CD4-positive, CD25-positive, alpha-beta regulatory T cell (primary cell): Measurements from ENCODE around the gene ZNF839. TPM values are rescaled to one million over a fixed set of nuclear protein-coding genes. Genes with fewer than 3 reads are reported as not detected.
A peak's percentile ranks its signal among the peaks of the same experiment; 100 is the strongest.
"Not testable (repeated sequence)": the region's sequence is repeated elsewhere in the genome, so short reads cannot be mapped to it uniquely, and the experiment has no call there.

ENCODE experiments used
- ATAC-seq, 2 donors: fragments of 150-1000 bp; cut with Tn5 transposase; one replicate each; pipeline ENCODE4 v1.10.0; 2021; ENCODE audit warnings: low read depth in 2 of 2, moderate number of reproducible peaks in 2 of 2, moderate library complexity in 1 of 2
- DNase-seq, 3 donors: peaks; one replicate each; pipeline versions ENCODE4 v3.0.0 to v3.0.0-alpha.2; 2012 to 2022; ENCODE audit warnings: mixed read lengths in 1 of 3
- H3K27ac ChIP-seq: one replicate; pipeline ENCODE4 v1.7.0; 2013; ENCODE audit warnings: mild to moderate bottlenecking, low read length; ENCODE audit not compliant: insufficient read depth, poor library complexity, severe bottlenecking
- H3K27me3 ChIP-seq: one replicate; pipeline ENCODE4 v1.7.0; 2013; ENCODE audit warnings: low read length; ENCODE audit not compliant: control insufficient read depth, insufficient read depth
- H3K36me3 ChIP-seq: one replicate; pipeline ENCODE4 v1.7.0; 2013; ENCODE audit warnings: mild to moderate bottlenecking, low read length, moderate library complexity; ENCODE audit not compliant: control insufficient read depth, insufficient read depth
- H3K4me1 ChIP-seq: 2 replicates; pipeline ENCODE4 v1.7.0; 2013; ENCODE audit warnings: mild to moderate bottlenecking, low read length; ENCODE audit not compliant: insufficient read depth, control insufficient read depth, poor library complexity, severe bottlenecking
- H3K4me3 ChIP-seq: one replicate; pipeline ENCODE4 v1.7.0; 2013; ENCODE audit warnings: low read depth, mild to moderate bottlenecking, low read length, moderate library complexity
- H3K9me3 ChIP-seq, 2 experiments: 1 replicate in 1 of 2; 2 replicates in 1 of 2; pipeline ENCODE4 v1.7.0; 2013; ENCODE audit warnings: low read length in 2 of 2, mild to moderate bottlenecking in 1 of 2, moderate library complexity in 1 of 2; ENCODE audit not compliant: control insufficient read depth in 2 of 2
- H3K27ac Mint-ChIP-seq, 3 donors: one replicate each; pipeline ENCODE4 v1.8.0; 2020 to 2022; ENCODE audit warnings: mild to moderate bottlenecking in 3 of 3, mixed read lengths in 3 of 3, moderate library complexity in 2 of 3
- H3K27me3 Mint-ChIP-seq: one replicate; pipeline ENCODE4 v1.8.0; 2022; ENCODE audit warnings: mild to moderate bottlenecking, mixed read lengths
- H3K36me3 Mint-ChIP-seq: one replicate; pipeline ENCODE4 v1.8.0; 2020; ENCODE audit warnings: mixed read lengths
- H3K4me1 Mint-ChIP-seq, 4 donors: one replicate each; pipeline ENCODE4 v1.8.0; 2020 to 2022; ENCODE audit warnings: mixed read lengths in 4 of 4, mild to moderate bottlenecking in 1 of 4
- H3K4me3 Mint-ChIP-seq, 4 donors: one replicate each; pipeline ENCODE4 v1.8.0; 2020 to 2022; ENCODE audit warnings: mild to moderate bottlenecking in 4 of 4, mixed read lengths in 4 of 4, moderate library complexity in 3 of 4
- H3K9me3 Mint-ChIP-seq, 7 donors: one replicate each; pipeline ENCODE4 v1.8.0; 2020 to 2022; ENCODE audit warnings: mixed read lengths in 7 of 7, mild to moderate bottlenecking in 3 of 7, moderate library complexity in 2 of 7
- polyA plus RNA-seq, 4 donors: library from polyadenylated mRNA; unstranded; fragments of 300-500 nt; fragmentation: Illumina TruSeq; gene quantifications; one replicate each; pipeline ENCODE4 v1.2.3, GENCODE V29; 2021
- total RNA-seq: library from RNA; stranded (reverse); gene quantifications from one replicate; pipeline ENCODE4 v1.2.3, GENCODE V29; 2022

Gene ZNF839
- total and polyA plus RNA-seq, 5 donors from 2014 or later, result 3.1 to 15.3 (median 4.4) TPM

DNA sequence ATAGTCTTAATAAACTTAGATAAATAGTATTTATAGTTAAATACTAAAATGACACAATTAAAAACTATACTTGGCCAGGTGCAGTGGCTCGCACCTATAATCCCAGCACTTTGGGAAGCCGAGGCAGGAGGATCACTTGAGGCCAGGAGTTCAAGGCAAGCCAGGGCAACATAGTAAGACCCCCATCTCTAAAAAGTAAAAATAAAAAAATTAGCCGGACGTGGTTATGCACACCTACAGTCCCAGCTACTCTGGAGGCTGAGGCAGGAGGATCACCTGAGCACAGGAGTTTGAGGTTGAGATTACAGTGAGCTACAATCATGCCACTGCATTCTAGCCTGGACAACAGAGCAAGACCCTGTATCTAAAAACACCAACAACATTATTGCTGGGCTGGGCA lies 27.1 kb downstream of the ZNF839 start:
- Mint-ChIP-seq H3K27ac (no peak overlapping the region), H3K27me3 (no peaks in the 10 kb centered on the region), H3K4me3 (no peak overlapping the region), H3K9me3 (no peaks in the 10 kb centered on the region), H3K4me1 (no peaks in the 10 kb centered on the region), H3K36me3 (peaks cover 41% of the 10 kb centered on the region)
- H3K4me1 ChIP-seq, result no peaks in the 10 kb centered on the region
- no peak overlapping the region for H3K4me3 ChIP-seq
- H3K27me3 ChIP-seq, result no peaks in the 10 kb centered on the region
- H3K9me3 ChIP-seq, result no peaks in the 10 kb centered on the region
- peaks cover 60% of the 10 kb centered on the region for H3K36me3 ChIP-seq
- no peak for DNase-seq
- ATAC-seq, result no peak
- no peak overlapping the region for H3K27ac ChIP-seq

DNA sequence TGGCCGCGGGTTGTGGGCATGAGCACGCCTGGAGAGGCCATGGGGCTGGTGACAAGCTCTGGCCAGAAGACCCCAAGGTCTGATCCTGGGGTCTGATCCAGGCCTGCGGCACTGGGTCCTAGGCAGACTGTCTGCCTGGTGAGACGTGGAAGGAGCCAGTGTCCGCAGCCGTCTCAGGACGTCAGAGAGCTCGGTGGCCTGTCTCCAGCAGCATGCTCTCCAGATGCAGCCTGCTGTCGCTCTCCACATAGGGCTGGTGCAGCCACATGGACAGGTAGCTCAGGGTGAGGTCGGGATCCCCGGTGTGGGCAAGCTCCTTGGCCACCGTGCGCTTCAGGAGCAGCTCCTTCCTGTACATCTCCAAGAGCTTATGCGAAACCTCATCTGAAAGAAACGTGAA lies 28.8 kb downstream of the ZNF839 start:
- Mint-ChIP-seq H3K27ac (peak overlapping the region in 1 of 3 donors; percentile 46), H3K9me3 (no peaks in the 10 kb centered on the region), H3K4me1 (peaks cover 0 to 5% (median 0%) of the 10 kb centered on the region in 4 donors), H3K36me3 (peaks cover 38% of the 10 kb centered on the region), H3K4me3 (no peak overlapping the region), H3K27me3 (no peaks in the 10 kb centered on the region)
- Histone ChIP-seq H3K9me3 (no peaks in the 10 kb centered on the region), H3K4me1 (no peaks in the 10 kb centered on the region), H3K27ac (no peak overlapping the region), H3K4me3 (no peak overlapping the region), H3K36me3 (peaks cover 61% of the 10 kb centered on the region), H3K27me3 (no peaks in the 10 kb centered on the region)
- ATAC-seq, result no peak
- DNase-seq, result no peak

DNA sequence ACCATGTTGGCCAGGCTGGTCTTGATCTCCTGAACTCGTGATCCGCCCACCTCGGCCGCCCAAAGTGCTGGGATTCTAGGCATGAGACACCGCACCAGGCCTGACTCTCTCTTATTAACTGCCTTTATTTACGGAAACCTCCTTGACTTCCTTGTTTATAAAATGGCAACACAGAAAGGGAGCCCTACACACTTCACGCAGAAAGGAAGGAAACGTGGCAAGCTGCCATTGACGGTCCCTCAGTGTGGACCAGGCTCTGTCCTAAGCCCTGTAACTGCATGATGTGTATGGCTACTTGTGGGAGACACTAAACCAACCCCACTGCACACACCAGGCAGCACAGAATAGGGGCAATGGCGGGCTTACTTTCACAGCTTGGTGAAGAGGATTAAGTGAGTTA lies 31.5 kb downstream of the ZNF839 start:
- no peak for DNase-seq
- no peak overlapping the region for H3K4me3 Mint-ChIP-seq
- H3K36me3 Mint-ChIP-seq, result peaks cover 37% of the 10 kb centered on the region
- no peak overlapping the region for H3K27ac ChIP-seq
- no peaks in the 10 kb centered on the region for H3K9me3 ChIP-seq
- no peak overlapping the region for H3K27ac Mint-ChIP-seq
- H3K9me3 Mint-ChIP-seq, result no peaks in the 10 kb centered on the region
- H3K27me3 Mint-ChIP-seq, result no peaks in the 10 kb centered on the region
- no peak for ATAC-seq
- H3K4me3 ChIP-seq, result no peak overlapping the region
- no peaks in the 10 kb centered on the region for H3K27me3 ChIP-seq
- H3K4me1 ChIP-seq, result no peaks in the 10 kb centered on the region
- peaks cover 63% of the 10 kb centered on the region for H3K36me3 ChIP-seq
- peaks cover 0 to 7% (median 0%) of the 10 kb centered on the region in 4 donors for H3K4me1 Mint-ChIP-seq

DNA sequence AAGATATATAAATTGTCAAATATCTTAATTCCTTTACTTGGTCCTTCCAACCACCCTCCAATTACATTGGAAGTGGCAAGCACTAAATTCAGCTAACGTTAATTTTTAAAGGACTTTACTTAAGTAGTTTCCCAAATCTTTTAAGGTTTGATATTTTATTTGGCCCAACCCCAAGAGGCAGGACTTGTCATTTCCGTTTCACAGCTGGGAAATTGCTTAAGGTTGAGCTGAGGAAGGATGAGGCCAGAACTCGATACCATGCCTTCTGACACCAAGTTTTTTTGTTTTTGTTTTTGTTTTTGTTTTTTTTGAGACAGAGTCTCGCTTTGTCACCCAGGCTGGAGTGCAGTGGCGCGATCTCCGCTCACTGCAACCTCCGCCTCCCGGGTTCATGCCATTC lies 32.0 kb downstream of the ZNF839 start:
- not testable (repeated sequence) for ATAC-seq

DNA sequence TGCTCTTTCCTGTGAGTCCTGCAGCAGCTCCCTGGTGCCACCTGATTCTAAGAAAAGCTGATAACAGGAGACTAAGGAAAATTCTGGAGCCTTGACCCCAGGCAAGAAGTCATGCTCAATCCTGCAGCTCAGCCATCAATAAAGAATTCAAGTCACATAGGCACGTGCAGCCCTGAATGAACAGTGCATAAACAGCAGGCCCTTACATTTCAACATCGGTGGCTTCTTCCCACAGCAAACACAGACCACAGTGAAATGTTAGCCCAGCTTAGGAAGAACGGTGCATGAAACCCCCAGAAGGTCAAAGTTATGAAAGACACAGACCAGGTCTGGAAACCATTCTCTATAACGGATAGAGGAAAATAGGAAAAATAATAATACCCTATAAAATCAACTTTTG lies 32.7 kb downstream of the ZNF839 start:
- Histone ChIP-seq H3K27ac (no peak overlapping the region), H3K4me3 (no peak overlapping the region), H3K36me3 (peaks cover 69% of the 10 kb centered on the region), H3K9me3 (no peaks in the 10 kb centered on the region), H3K27me3 (no peaks in the 10 kb centered on the region), H3K4me1 (no peaks in the 10 kb centered on the region)
- H3K4me3 Mint-ChIP-seq, result no peak overlapping the region
- H3K9me3 Mint-ChIP-seq, result no peaks in the 10 kb centered on the region
- no peaks in the 10 kb centered on the region for H3K27me3 Mint-ChIP-seq
- H3K27ac Mint-ChIP-seq, result peak overlapping the region in 1 of 3 donors; percentile 23
- DNase-seq (no peak), ATAC-seq (no peak)
- H3K36me3 Mint-ChIP-seq, result peaks cover 38% of the 10 kb centered on the region
- peaks cover 0 to 11% (median 2%) of the 10 kb centered on the region in 4 donors for H3K4me1 Mint-ChIP-seq

More for the DNA sequence above, 32.0 kb downstream of the ZNF839 start:
- H3K36me3 ChIP-seq, result peaks cover 69% of the 10 kb centered on the region
- H3K9me3 Mint-ChIP-seq, DNase-seq, H3K4me1 ChIP-seq, H3K27ac ChIP-seq, H3K4me3 ChIP-seq, H3K4me3 Mint-ChIP-seq, H3K4me1 Mint-ChIP-seq, H3K27ac Mint-ChIP-seq, H3K9me3 ChIP-seq, H3K27me3 Mint-ChIP-seq, H3K27me3 ChIP-seq: not testable (repeated sequence)
- H3K36me3 Mint-ChIP-seq, result peaks cover 38% of the 10 kb centered on the region

DNA sequence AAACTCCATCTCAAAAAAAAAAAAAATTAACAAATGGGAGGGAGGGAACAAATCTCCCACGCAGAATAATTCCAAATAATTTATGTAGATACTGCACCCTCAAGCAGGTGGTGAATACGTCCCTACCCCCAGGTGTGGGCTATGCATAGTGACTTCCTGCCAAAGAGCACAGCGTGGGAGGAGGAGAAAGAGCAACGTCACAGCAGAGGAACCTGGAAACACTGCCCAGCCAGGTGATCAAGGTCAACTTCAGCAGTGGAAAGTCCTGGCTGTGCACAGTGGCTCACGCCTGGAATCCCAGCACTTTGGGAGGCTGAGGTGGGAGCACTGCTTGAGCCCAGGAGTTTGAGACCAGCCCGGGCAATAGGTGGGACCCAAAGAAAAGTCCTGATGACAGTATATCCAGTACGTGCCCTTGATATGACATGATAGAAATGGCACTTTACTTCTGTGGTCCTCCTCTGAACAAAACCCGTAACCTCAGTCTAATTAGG lies 33.6 kb downstream of the ZNF839 start:
- Histone ChIP-seq H3K4me3 (no peak overlapping the region), H3K27ac (no peak overlapping the region), H3K36me3 (peaks cover 69% of the 10 kb centered on the region), H3K4me1 (no peaks in the 10 kb centered on the region), H3K9me3 (no peaks in the 10 kb centered on the region), H3K27me3 (no peaks in the 10 kb centered on the region)
- no peaks in the 10 kb centered on the region for H3K27me3 Mint-ChIP-seq
- no peak overlapping the region for H3K27ac Mint-ChIP-seq
- peaks cover 41% of the 10 kb centered on the region for H3K36me3 Mint-ChIP-seq
- no peak for ATAC-seq
- no peak overlapping the region for H3K4me3 Mint-ChIP-seq
- H3K9me3 Mint-ChIP-seq, result no peaks in the 10 kb centered on the region
- DNase-seq, result no peak
- H3K4me1 Mint-ChIP-seq, result peaks cover 0 to 14% (median 8%) of the 10 kb centered on the region in 4 donors

DNA sequence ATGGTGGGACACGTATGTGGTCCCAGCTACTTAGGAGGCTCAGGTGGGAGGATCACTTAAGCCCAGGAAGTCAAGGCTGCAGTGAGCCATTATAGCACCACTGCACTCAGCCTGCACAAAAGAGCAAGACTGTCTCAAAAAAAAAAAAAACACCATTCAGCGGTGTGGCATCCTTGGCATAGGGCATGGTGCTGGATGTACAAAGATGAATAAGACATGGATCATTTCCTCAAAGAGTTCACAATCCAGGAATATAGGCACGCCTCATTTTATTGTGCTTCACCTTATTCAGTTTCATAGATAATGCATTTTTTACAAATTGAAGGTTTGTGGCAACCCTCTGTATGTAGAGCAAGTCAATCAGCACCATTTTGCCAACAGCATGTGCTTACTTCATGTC lies 36.7 kb downstream of the ZNF839 start:
- no peak for DNase-seq
- Mint-ChIP-seq H3K9me3 (no peaks in the 10 kb centered on the region), H3K27ac (no peak overlapping the region), H3K4me3 (no peak overlapping the region), H3K36me3 (peaks cover 36% of the 10 kb centered on the region), H3K4me1 (peaks cover 7 to 29% (median 15%) of the 10 kb centered on the region in 4 donors), H3K27me3 (no peaks in the 10 kb centered on the region)
- no peak for ATAC-seq
- Histone ChIP-seq H3K27me3 (no peaks in the 10 kb centered on the region), H3K9me3 (no peaks in the 10 kb centered on the region), H3K27ac (no peak overlapping the region), H3K4me3 (no peak overlapping the region), H3K4me1 (no peaks in the 10 kb centered on the region), H3K36me3 (peaks cover 63% of the 10 kb centered on the region)

DNA sequence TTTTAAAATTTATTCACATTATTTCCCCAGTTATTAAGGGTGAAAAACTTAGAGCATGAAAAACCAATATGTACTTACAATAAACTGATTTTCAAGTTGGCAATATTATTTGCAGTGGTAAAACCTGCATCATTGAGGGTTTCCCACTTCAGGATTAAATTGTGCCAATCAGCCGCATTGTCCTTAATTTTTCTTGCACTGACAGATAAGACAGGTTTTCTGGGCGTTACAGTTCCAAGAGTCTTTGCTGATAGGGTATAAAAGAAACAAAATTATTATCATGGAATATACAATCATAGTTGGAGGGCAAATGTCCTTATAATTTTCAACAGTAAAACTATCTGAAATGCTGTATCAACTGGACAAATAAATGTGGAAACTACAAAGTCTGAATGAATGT lies 39.8 kb downstream of the ZNF839 start:
- Histone ChIP-seq H3K4me3 (no peak overlapping the region), H3K36me3 (peaks cover 44% of the 10 kb centered on the region), H3K27ac (no peak overlapping the region), H3K27me3 (no peaks in the 10 kb centered on the region), H3K9me3 (no peaks in the 10 kb centered on the region), H3K4me1 (peaks cover 22% of the 10 kb centered on the region)
- H3K27ac Mint-ChIP-seq, result no peak overlapping the region
- ATAC-seq, result no peak
- H3K4me1 Mint-ChIP-seq, result peaks cover 18 to 34% (median 22%) of the 10 kb centered on the region in 4 donors
- DNase-seq, result no peak
- H3K27me3 Mint-ChIP-seq, result no peaks in the 10 kb centered on the region
- no peak overlapping the region for H3K4me3 Mint-ChIP-seq
- H3K36me3 Mint-ChIP-seq, result peaks cover 28% of the 10 kb centered on the region
- no peaks in the 10 kb centered on the region for H3K9me3 Mint-ChIP-seq
